Natural killer cell (primary cell): Measurements from ENCODE around the gene CCDC85A. TPM values are rescaled to one million over a fixed set of nuclear protein-coding genes. Genes with fewer than 3 reads are reported as not detected.

Experiments
- ATAC-seq, 3 donors: fragments of 150-1000 bp in 2 of 3; fragments of 200-7000 bp in 1 of 3; cut with Tn5 transposase; 1 replicate in 1 of 3; 2 replicates in 2 of 3; pipeline ENCODE4 v1.10.0; 2021; ENCODE audit warnings: mild to moderate bottlenecking in 2 of 3, moderate library complexity in 2 of 3
- DNase-seq, 2 donors: peaks; one replicate each; pipeline versions ENCODE4 v3.0.0 to v3.0.0-alpha.2; 2013 to 2021; ENCODE audit warnings: mixed read lengths in 1 of 2
- H3K27ac ChIP-seq: one replicate; pipeline ENCODE4 v1.5.1; 2013; ENCODE audit warnings: mild to moderate bottlenecking, low read length
- H3K27me3 ChIP-seq: one replicate; pipeline ENCODE4 v1.6.1; 2013; ENCODE audit warnings: low read length; ENCODE audit not compliant: control insufficient read depth, insufficient read depth
- H3K36me3 ChIP-seq: one replicate; pipeline ENCODE4 v1.6.1; 2013; ENCODE audit warnings: low read length; ENCODE audit not compliant: control insufficient read depth, insufficient read depth
- H3K4me1 ChIP-seq: one replicate; pipeline ENCODE4 v1.6.1; 2013; ENCODE audit warnings: low read length; ENCODE audit not compliant: control insufficient read depth, insufficient read depth
- H3K4me3 ChIP-seq: one replicate; pipeline ENCODE4 v1.5.1; 2013; ENCODE audit warnings: low read length
- H3K9me3 ChIP-seq: one replicate; pipeline ENCODE4 v1.6.1; 2013; ENCODE audit warnings: low read length; ENCODE audit not compliant: control insufficient read depth, insufficient read depth
- H3K27ac Mint-ChIP-seq, 2 donors: one replicate each; pipeline ENCODE4 v1.8.0; 2022; ENCODE audit warnings: mild to moderate bottlenecking in 2 of 2, mixed read lengths in 2 of 2, moderate library complexity in 1 of 2
- H3K27me3 Mint-ChIP-seq, 2 donors: one replicate each; pipeline ENCODE4 v1.8.0; 2022; ENCODE audit warnings: low read depth in 2 of 2, mixed read lengths in 2 of 2
- H3K36me3 Mint-ChIP-seq: one replicate; pipeline ENCODE4 v1.8.0; 2022; ENCODE audit warnings: mixed read lengths
- H3K4me1 Mint-ChIP-seq, 2 donors: one replicate each; pipeline ENCODE4 v1.8.0; 2022; ENCODE audit warnings: mixed read lengths in 2 of 2
- H3K4me3 Mint-ChIP-seq: one replicate; pipeline ENCODE4 v1.8.0; 2022; ENCODE audit warnings: mild to moderate bottlenecking, moderate library complexity, mixed read lengths
- H3K9me3 Mint-ChIP-seq, 2 donors: one replicate each; pipeline ENCODE4 v1.8.0; 2022; ENCODE audit warnings: mixed read lengths in 2 of 2
- CTCF ChIP-seq: fragments of 200-600 bp; IDR thresholded peaks from one replicate; pipeline ENCODE4 v1.8.0; 2022; ENCODE audit warnings: antibody characterized with exemption
- WGBS: methylation state at CpG from one replicate; pipeline ENCODE4 v1.1.7; 2013; ENCODE audit warnings: missing lambda C conversion rate; ENCODE audit not compliant: insufficient coverage; 5-methylcytosine and 5-hydroxymethylcytosine counted together
- intact Hi-C: fragments of 100-400 bp; cut with micrococcal nuclease; formaldehyde crosslinking; loops from one replicate; pipeline ENCODE4 v1.14.2; 2022
- total RNA-seq, 4 donors: library from RNA; stranded (reverse); fragments of 120-200 nt in 1 of 4; gene quantifications; one replicate each; pipeline versions ENCODE4 v1.2.3 to v1.2.4, GENCODE V29; 2013 to 2022

Gene CCDC85A
- total RNA-seq, 3 donors from 2014 or later (not counting 1 experiment from before 2014, with no cell fraction given) = not detected

GRCh38 chr2:56167616-56168562 lies 15.9 kb upstream of the CCDC85A start:
- Histone ChIP-seq H3K36me3 (no peaks in the 10 kb centered on the region), H3K9me3 (no peaks in the 10 kb centered on the region), H3K27me3 (no peaks in the 10 kb centered on the region), H3K27ac (no peak overlapping the region), H3K4me1 (no peaks in the 10 kb centered on the region), H3K4me3 (no peak overlapping the region)
- Mint-ChIP-seq H3K36me3 (no peaks in the 10 kb centered on the region), H3K27ac (no peak overlapping the region), H3K4me1 (no peaks in the 10 kb centered on the region), H3K9me3 (peaks cover 6 to 12% of the 10 kb centered on the region in 2 donors), H3K4me3 (no peak overlapping the region), H3K27me3 (no peaks in the 10 kb centered on the region)
- ATAC-seq = no peak
- DNase-seq = no peak
- no peak for TF ChIP-seq CTCF
- intact Hi-C loops = no loop called here
- WGBS = 90% methylated on average over 3 of the region's 4 CpGs

GRCh38 chr2:56169521-56169920 lies 14.3 kb upstream of the CCDC85A start:
- Mint-ChIP-seq H3K27me3 (no peaks in the 10 kb centered on the region), H3K36me3 (no peaks in the 10 kb centered on the region), H3K4me1 (no peaks in the 10 kb centered on the region), H3K9me3 (peaks cover 6 to 12% of the 10 kb centered on the region in 2 donors), H3K4me3 (no peak overlapping the region), H3K27ac (no peak overlapping the region)
- intact Hi-C loops = no loop called here
- WGBS = 82% methylated on average over 3 of the region's 3 CpGs
- no peaks in the 10 kb centered on the region for H3K9me3 ChIP-seq
- no peak for DNase-seq
- no peak for ATAC-seq
- no peak overlapping the region for H3K4me3 ChIP-seq
- no peaks in the 10 kb centered on the region for H3K4me1 ChIP-seq
- no peak overlapping the region for H3K27ac ChIP-seq
- H3K27me3 ChIP-seq = no peaks in the 10 kb centered on the region
- TF ChIP-seq CTCF = no peak
- H3K36me3 ChIP-seq = no peaks in the 10 kb centered on the region

- ATAC-seq (no peak), DNase-seq (no peak)
- Mint-ChIP-seq H3K4me3 (no peak overlapping the region), H3K36me3 (no peaks in the 10 kb centered on the region), H3K4me1 (no peaks in the 10 kb centered on the region), H3K9me3 (peaks cover 6 to 12% of the 10 kb centered on the region in 2 donors), H3K27ac (no peak overlapping the region), H3K27me3 (no peaks in the 10 kb centered on the region)
- H3K9me3 ChIP-seq = no peaks in the 10 kb centered on the region
- H3K36me3 ChIP-seq = no peaks in the 10 kb centered on the region
- WGBS = 79% methylated on average over 4 of the region's 5 CpGs
- no peak for TF ChIP-seq CTCF
- intact Hi-C loops = no loop called here
- no peaks in the 10 kb centered on the region for H3K4me1 ChIP-seq
- H3K27ac ChIP-seq = no peak overlapping the region
- H3K27me3 ChIP-seq = no peaks in the 10 kb centered on the region
- no peak overlapping the region for H3K4me3 ChIP-seq
Measured at GRCh38 chr2:56170504-56170903, 13.3 kb upstream of the CCDC85A start.
